SK-N-MC (cell line): Measurements from ENCODE around the gene FETUB.

Experiments used
- EZH2 ChIP-seq: fragments of 200-600 bp; sonication (generic); IDR thresholded peaks from one replicate; pipeline ENCODE4 v1.6.1; 2017; ENCODE audit warnings: antibody characterized with exemption
- POLR2AphosphoS5 ChIP-seq: IDR thresholded peaks from 2 replicates; pipeline ENCODE4 v1.6.1; 2012; ENCODE audit warnings: mild to moderate bottlenecking, low read depth, low read length, borderline replicate concordance

DNA sequence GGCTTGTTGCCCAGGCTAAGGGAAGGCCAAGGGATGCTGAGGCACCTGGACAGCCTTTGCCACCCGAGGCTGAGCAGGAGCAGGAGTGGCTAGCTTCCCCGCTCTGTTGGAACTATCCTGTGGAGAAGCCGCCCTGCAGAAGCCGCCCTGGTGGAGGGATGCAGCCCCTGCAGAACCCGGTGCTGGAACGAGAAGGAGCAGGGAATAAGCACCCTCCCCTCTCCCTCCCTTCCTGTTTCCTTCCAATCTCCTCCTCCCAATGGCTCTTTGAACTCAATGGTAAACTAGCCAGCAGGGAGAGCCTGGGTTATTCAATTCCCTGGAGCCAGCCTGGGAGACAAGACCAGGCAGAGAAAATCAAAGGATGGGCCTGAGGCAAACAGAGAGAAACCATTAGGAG, 13.8 kb downstream of the FETUB start:
- TF ChIP-seq POLR2AphosphoS5 (no peak), EZH2 (no peak)
